H9 (cell line): ENCODE measurements around the gene CSRNP3. TPM values are rescaled to one million over a fixed set of nuclear protein-coding genes. Genes with fewer than 3 reads are reported as not detected.

Source experiments
- DNase-seq: peaks from one replicate; pipeline ENCODE4 v3.0.0-alpha.2; 2017
- H2AFZ ChIP-seq: one replicate; pipeline ENCODE4 v1.6.1; 2013; ENCODE audit warnings: mild to moderate bottlenecking, low read length, control low read depth, moderate library complexity
- H2AK5ac ChIP-seq: 2 replicates; pipeline ENCODE4 v1.6.1; 2013; ENCODE audit warnings: low read length, control low read depth, mixed read lengths; ENCODE audit not compliant: insufficient read length
- H2BK120ac ChIP-seq: one replicate; pipeline ENCODE4 v1.6.1; 2013; ENCODE audit warnings: low read depth, mild to moderate bottlenecking, low read length, control low read depth, inconsistent platforms; ENCODE audit not compliant: poor library complexity, severe bottlenecking
- H2BK12ac ChIP-seq: 2 replicates; pipeline ENCODE4 v1.6.1; 2013; ENCODE audit warnings: low read length, control low read depth, mixed read lengths, low read depth; ENCODE audit not compliant: insufficient read length
- H2BK15ac ChIP-seq: 2 replicates; pipeline ENCODE4 v1.6.1; 2013; ENCODE audit warnings: low read depth, low read length, control low read depth
- H2BK20ac ChIP-seq: one replicate; pipeline ENCODE4 v1.6.1; 2013; ENCODE audit warnings: low read depth, mild to moderate bottlenecking, low read length, control low read depth, inconsistent platforms; ENCODE audit not compliant: poor library complexity, severe bottlenecking
- H2BK5ac ChIP-seq: 2 replicates; pipeline ENCODE4 v1.6.1; 2013; ENCODE audit warnings: low read length, control low read depth, mixed read lengths; ENCODE audit not compliant: insufficient read length
- H3K14ac ChIP-seq: 2 replicates; pipeline ENCODE4 v1.6.1; 2013; ENCODE audit warnings: low read length, control low read depth; ENCODE audit not compliant: insufficient read depth
- H3K18ac ChIP-seq: 2 replicates; pipeline ENCODE4 v1.6.1; 2013; ENCODE audit warnings: low read depth, mild to moderate bottlenecking, mixed read lengths, low read length, control low read depth; ENCODE audit not compliant: insufficient read length
- H3K23ac ChIP-seq: 2 replicates; pipeline ENCODE4 v1.6.1; 2013; ENCODE audit warnings: low read length, control low read depth, mixed read lengths, low read depth; ENCODE audit not compliant: insufficient read length
- H3K23me2 ChIP-seq: 2 replicates; pipeline ENCODE4 v1.6.1; 2013; ENCODE audit warnings: low read depth, mild to moderate bottlenecking, mixed read lengths, low read length, control low read depth; ENCODE audit not compliant: insufficient read length, poor library complexity, severe bottlenecking
- H3K27ac ChIP-seq: 2 replicates; pipeline ENCODE4 v1.5.1; 2013; ENCODE audit warnings: low read length, control low read depth, mixed read lengths, low read depth; ENCODE audit not compliant: insufficient read length
- H3K27me3 ChIP-seq: 2 replicates; pipeline ENCODE4 v1.6.1; 2013; ENCODE audit warnings: low read length, control low read depth, inconsistent platforms; ENCODE audit not compliant: insufficient read depth
- H3K4ac ChIP-seq: 2 replicates; pipeline ENCODE4 v1.6.1; 2013; ENCODE audit warnings: low read depth, mild to moderate bottlenecking, control low read depth, inconsistent platforms, low read length, moderate library complexity
- H3K4me1 ChIP-seq: 2 replicates; pipeline ENCODE4 v1.6.1; 2013; ENCODE audit warnings: low read length, control low read depth, inconsistent platforms; ENCODE audit not compliant: insufficient read depth
- H3K4me2 ChIP-seq: 2 replicates; pipeline ENCODE4 v1.6.1; 2013; ENCODE audit warnings: low read length, control low read depth, mixed read lengths; ENCODE audit not compliant: insufficient read length, insufficient read depth
- H3K56ac ChIP-seq: 2 replicates; pipeline ENCODE4 v1.6.1; 2013; ENCODE audit warnings: low read depth, mild to moderate bottlenecking, mixed read lengths, low read length, control low read depth; ENCODE audit not compliant: insufficient read length
- H3K79me1 ChIP-seq: 2 replicates; pipeline ENCODE4 v1.6.1; 2013; ENCODE audit warnings: low read depth, mild to moderate bottlenecking, moderate library complexity, low read length, control low read depth, inconsistent platforms; ENCODE audit not compliant: insufficient read depth, poor library complexity, severe bottlenecking
- H3K79me2 ChIP-seq: 2 replicates; pipeline ENCODE4 v1.6.1; 2013; ENCODE audit warnings: low read length, control low read depth, inconsistent platforms; ENCODE audit not compliant: insufficient read depth
- H3K9ac ChIP-seq: 2 replicates; pipeline ENCODE4 v1.6.1; 2013; ENCODE audit warnings: low read length, control low read depth, mixed read lengths; ENCODE audit not compliant: insufficient read length; ENCODE audit errors: extremely low read depth
- H3K9me3 ChIP-seq: one replicate; pipeline ENCODE4 v1.6.1; 2013; ENCODE audit warnings: low read depth, low read length, inconsistent platforms; ENCODE audit not compliant: control insufficient read depth
- H3T11ph ChIP-seq: one replicate; pipeline ENCODE4 v1.6.1; 2013; ENCODE audit warnings: mild to moderate bottlenecking, low read length, control low read depth, inconsistent platforms
- H4K20me1 ChIP-seq: one replicate; pipeline ENCODE4 v1.6.1; 2013; ENCODE audit not compliant: control insufficient read depth, insufficient read length, insufficient read depth
- H4K5ac ChIP-seq: 2 replicates; pipeline ENCODE4 v1.6.1; 2013; ENCODE audit warnings: low read depth, mild to moderate bottlenecking, mixed read lengths, low read length, control low read depth; ENCODE audit not compliant: insufficient read length
- H4K8ac ChIP-seq: replicated peaks from 2 replicates; pipeline ENCODE4 v1.6.1; 2013; ENCODE audit warnings: low read length, control low read depth, mixed read lengths, low read depth; ENCODE audit not compliant: insufficient read length
- H4K91ac ChIP-seq: 2 replicates; pipeline ENCODE4 v1.6.1; 2013; ENCODE audit warnings: low read depth, mild to moderate bottlenecking, moderate library complexity, mixed read lengths, low read length, control low read depth; ENCODE audit not compliant: insufficient read length
- H3K27ac Mint-ChIP-seq, 3 experiments: 2 replicates in 2 of 3; 3 replicates in 1 of 3; pipeline ENCODE4 v1.8.0; 2020 to 2021; ENCODE audit warnings: mixed read lengths in 3 of 3, mild to moderate bottlenecking in 1 of 3, moderate library complexity in 1 of 3
- H3K27me3 Mint-ChIP-seq: 2 replicates; pipeline ENCODE4 v1.8.0; 2021; ENCODE audit warnings: low read depth, mild to moderate bottlenecking, moderate library complexity, mixed read lengths
- H3K36me3 Mint-ChIP-seq, 3 experiments: 2 replicates in 2 of 3; 3 replicates in 1 of 3; pipeline ENCODE4 v1.8.0; 2020 to 2021; ENCODE audit warnings: low read depth in 3 of 3, mixed read lengths in 3 of 3; ENCODE audit not compliant: insufficient read depth in 1 of 3
- H3K4me1 Mint-ChIP-seq, 2 experiments: 2 replicates each; pipeline ENCODE4 v1.8.0; 2020; ENCODE audit warnings: mixed read lengths in 2 of 2
- H3K4me3 Mint-ChIP-seq, 2 experiments: 2 replicates in 1 of 2; 3 replicates in 1 of 2; pipeline ENCODE4 v1.8.0; 2020 to 2021; ENCODE audit warnings: mild to moderate bottlenecking in 2 of 2, mixed read lengths in 2 of 2, moderate library complexity in 1 of 2
- H3K9me3 Mint-ChIP-seq, 2 experiments: 2 replicates in 1 of 2; 3 replicates in 1 of 2; pipeline ENCODE4 v1.8.0; 2020; ENCODE audit warnings: mild to moderate bottlenecking in 2 of 2, mixed read lengths in 2 of 2, moderate library complexity in 1 of 2
- CTCF ChIP-seq: fragments of 200-600 bp; sonication (generic); conservative IDR thresholded peaks from 3 replicates; pipeline ENCODE4 v1.8.0; 2021; ENCODE audit warnings: antibody characterized with exemption, mild to moderate bottlenecking
- WGBS: extraction: QIAGEN DNeasy Blood & Tissue Kit; methylation state at CpG from one replicate; pipeline ENCODE4 v1.1.7; 2013; ENCODE audit warnings: missing lambda C conversion rate, low lambda C conversion rate, mixed read lengths; ENCODE audit not compliant: insufficient read length; ENCODE audit errors: extremely low coverage; 5-methylcytosine and 5-hydroxymethylcytosine counted together
- total RNA-seq: library from RNA; stranded (reverse); gene quantifications from 2 replicates; pipeline ENCODE4 v1.2.1, GENCODE V29; 2021

The CSRNP3 gene
- total RNA-seq, 1 experiment from 2014 or later: 3.6 TPM

- Histone ChIP-seq H3K9me3 (no peaks in the 10 kb centered on the region), H3K23me2 (no peaks in the 10 kb centered on the region), H3K9ac (no peak overlapping the region), H4K20me1 (peaks cover 2% of the 10 kb centered on the region), H4K5ac (no peak overlapping the region), H2BK20ac (no peak overlapping the region), H3K14ac (no peak overlapping the region), H2BK120ac (no peak overlapping the region), H3T11ph (no peak overlapping the region), H2BK15ac (no peak overlapping the region), H2BK5ac (no peak overlapping the region), H2AFZ (no peak overlapping the region), H3K23ac (no peak overlapping the region), H3K27ac (no peak overlapping the region), H3K4ac (no peak overlapping the region), H2AK5ac (no peak overlapping the region), H3K27me3 (no peaks in the 10 kb centered on the region), H3K18ac (no peak overlapping the region), H3K4me1 (peaks cover 2% of the 10 kb centered on the region; the same call in 1 of the 2 replicates), H4K91ac (no peak overlapping the region), H2BK12ac (no peak overlapping the region), H3K56ac (no peak overlapping the region), H4K8ac (no peak overlapping the region), H3K79me1 (no peaks in the 10 kb centered on the region), H3K79me2 (no peaks in the 10 kb centered on the region), H3K4me2 (no peak overlapping the region)
- WGBS: no CpG with 5 or more reads among the region's 2 CpGs
- peaks cover 33 to 37% of the 10 kb centered on the region in 2 experiments for H3K4me1 Mint-ChIP-seq
- H3K4me3 Mint-ChIP-seq: no peak overlapping the region
- no peak for TF ChIP-seq CTCF
- DNase-seq: no peak
- H3K36me3 Mint-ChIP-seq: no peaks in the 10 kb centered on the region
- no peaks in the 10 kb centered on the region for H3K9me3 Mint-ChIP-seq
- no peak overlapping the region for H3K27ac Mint-ChIP-seq
- no peaks in the 10 kb centered on the region for H3K27me3 Mint-ChIP-seq
Measured at GRCh38 chr2:165637396-165637795, 167.9 kb downstream of the CSRNP3 start.
